K562 (cell line): ENCODE results near the gene ZNF467. TPM values are rescaled to one million over a fixed set of nuclear protein-coding genes. Genes with fewer than 3 reads are reported as not detected.

Experiments used
- ATAC-seq: fragments of 200-7000 bp; cut with Tn5 transposase; 3 replicates; pipeline ENCODE4 v1.9.1; 2020; ENCODE audit warnings: moderate library complexity
- BruUV-seq: library from RNA; stranded (reverse); fragments of 400-500 nt; replicated peaks from 2 replicates; lab custom pipeline; 2021; lab: Mats Ljungman, UMichigan
- CTCF ChIA-PET: fragments of 300-600 bp; formaldehyde crosslinking; extraction: SDS; loops from one replicate; lab custom pipeline; 2021; ENCODE audit warnings: low intra/inter-chr PET ratio; lab: Yijun Ruan, JAX
- POLR2A ChIA-PET: fragments of 300-600, 350-650 bp; sonication (Branson Sonifier 250); formaldehyde crosslinking; extraction: SDS; loops from one replicate; lab custom pipeline; 2021; ENCODE audit warnings: antibody characterized with exemption, inconsistent platforms; lab: Yijun Ruan, JAX
- DNase-seq, 4 experiments: peaks; one replicate each; pipeline versions ENCODE4 v3.0.0 to v3.0.0-alpha.2; 2011 to 2018; ENCODE audit warnings: low spot score in 3 of 4, mixed read lengths in 3 of 4; ENCODE audit errors: extremely low read depth in 1 of 4
- FAIRE-seq: peaks from 2 replicates; lab custom pipeline; 2011; peaks lifted over from hg19 to GRCh38; lab: Jason Lieb, UNC
- H2AFZ ChIP-seq: 2 replicates; pipeline ENCODE4 v1.6.0; 2011; ENCODE audit warnings: low read depth, low read length, control low read depth, inconsistent platforms
- H3K27ac ChIP-seq: fragments of 200-600 bp; 3 replicates; pipeline ENCODE4 v1.8.0; 2011; ENCODE audit warnings: low read depth, mild to moderate bottlenecking, control low read depth, inconsistent platforms, low read length, moderate library complexity, mixed read lengths; ENCODE audit errors: extremely low read depth
- H3K27me3 ChIP-seq, 2 experiments: fragments of 300-600 bp in 1 of 2; 2 replicates in 1 of 2; 3 replicates in 1 of 2; pipeline versions ENCODE4 v1.6.0 to v1.8.0; 2011; ENCODE audit warnings: inconsistent platforms in 2 of 2, low read length in 2 of 2, mild to moderate bottlenecking in 1 of 2, mixed read lengths in 1 of 2, moderate library complexity in 1 of 2; ENCODE audit not compliant: control insufficient read depth in 2 of 2, insufficient read depth in 2 of 2
- H3K36me3 ChIP-seq: fragments of 300-600 bp; 3 replicates; pipeline ENCODE4 v1.8.0; 2011; ENCODE audit warnings: mild to moderate bottlenecking, low read length, inconsistent platforms; ENCODE audit not compliant: control insufficient read depth, insufficient read depth
- H3K4me1 ChIP-seq, 2 experiments: fragments of 200-600 bp in 1 of 2; replicated peaks in 1 of 2; 2 replicates in 1 of 2; 3 replicates in 1 of 2; pipeline versions ENCODE4 v1.5.1 to v1.8.0; 2011; ENCODE audit warnings: inconsistent platforms in 2 of 2, low read length in 2 of 2, mild to moderate bottlenecking in 1 of 2, mixed read lengths in 1 of 2, moderate library complexity in 1 of 2; ENCODE audit not compliant: control insufficient read depth in 2 of 2, insufficient read depth in 2 of 2
- H3K4me2 ChIP-seq: 2 replicates; pipeline ENCODE4 v1.6.1; 2011; ENCODE audit warnings: low read length, control low read depth, inconsistent platforms, mixed read lengths; ENCODE audit not compliant: insufficient read depth
- H3K4me3 ChIP-seq: fragments of 200-600 bp; sonication (generic), shearing (Covaris generic); 2 replicates; pipeline ENCODE4 v1.5.1; 2016; ENCODE audit warnings: control low read depth, inconsistent platforms
- H3K79me2 ChIP-seq: fragments of 200-600 bp; 3 replicates; pipeline ENCODE4 v1.8.0; 2011; ENCODE audit warnings: low read length, inconsistent platforms; ENCODE audit not compliant: control insufficient read depth, insufficient read depth
- H3K9ac ChIP-seq, 2 experiments: 2 replicates each; pipeline versions ENCODE4 v1.6.0 to v1.6.1; 2011; ENCODE audit warnings: low read depth in 2 of 2, low read length in 2 of 2, control low read depth in 1 of 2, inconsistent platforms in 1 of 2, mild to moderate bottlenecking in 1 of 2, mixed read lengths in 1 of 2; ENCODE audit not compliant: insufficient read depth in 1 of 2
- H3K9me1 ChIP-seq: one replicate; pipeline ENCODE4 v1.6.0; 2011; ENCODE audit warnings: inconsistent platforms, mild to moderate bottlenecking, low read length, moderate library complexity; ENCODE audit not compliant: control insufficient read depth, insufficient read depth
- H3K9me3 ChIP-seq: replicated peaks from 2 replicates; pipeline ENCODE4 v1.5.1; 2011; ENCODE audit warnings: low read depth, low read length, inconsistent platforms; ENCODE audit not compliant: control insufficient read depth, insufficient read depth
- H4K20me1 ChIP-seq: replicated peaks from 2 replicates; pipeline ENCODE4 v1.6.1; 2011; ENCODE audit warnings: low read length, inconsistent platforms, mixed read lengths; ENCODE audit not compliant: control insufficient read depth, insufficient read depth
- BRCA1 ChIP-seq, 2 experiments: fragments of 450-650 bp in 1 of 2; sonication (generic) in 1 of 2; formaldehyde crosslinking in 1 of 2; IDR thresholded peaks; 2 replicates each; pipeline versions ENCODE4 v1.5.0 to v1.6.1; 2017 to 2020; ENCODE audit warnings: mild to moderate bottlenecking in 1 of 2, missing genetic modification reagents in 1 of 2
- CBFB ChIP-seq: sonication (generic); formaldehyde crosslinking; IDR thresholded peaks from 2 replicates; pipeline ENCODE4 v1.4.0; 2020; ENCODE audit warnings: mild to moderate bottlenecking, missing genetic modification reagents
- NONO ChIP-seq, 2 experiments: fragments of 200-400 bp in 1 of 2; fragments of 450-650 bp in 1 of 2; formaldehyde crosslinking in 1 of 2; IDR thresholded peaks; 2 replicates each; pipeline ENCODE4 v1.6.1; 2017; ENCODE audit warnings: low read depth in 2 of 2, mild to moderate bottlenecking in 2 of 2, moderate library complexity in 2 of 2, low read length in 1 of 2
- SP2 ChIP-seq: IDR thresholded peaks from 2 replicates; pipeline ENCODE4 v1.6.1; 2011; ENCODE audit warnings: mild to moderate bottlenecking, low read depth, low read length, moderate library complexity; ENCODE audit not compliant: poor library complexity, severe bottlenecking; ENCODE audit errors: extremely low read depth
- WGBS: fragments of 100-300 bp; shearing (Covaris generic); methylation state at CpG from one replicate; pipeline ENCODE4 v1.1.6; 2016; ENCODE audit warnings: low coverage, mixed read lengths; ENCODE audit not compliant: insufficient coverage; ENCODE audit errors: missing lambda C conversion rate; 5-methylcytosine and 5-hydroxymethylcytosine counted together
- in situ Hi-C: fragments of 300-500 bp; cut with MboI; formaldehyde crosslinking; loops from 4 replicates; pipeline ENCODE4 v1.15.0; 2018; ENCODE audit warnings: inconsistent platforms, mixed read lengths
- intact Hi-C: fragments of 100-400 bp; cut with micrococcal nuclease; formaldehyde crosslinking; loops from 2 replicates; pipeline ENCODE4 v1.14.2; 2022
- polyA plus RNA-seq, 8 experiments: library from polyadenylated mRNA; depleted of rRNA in 4 of 8; stranded (reverse) in 5 of 8; unstranded in 3 of 8; fragments of >200 nt; fragmentation: Nextera tagmentation in 2 of 8; fragmentation: Illumina TruSeq in 1 of 8; extraction: Ambion mirVana in 2 of 8; extraction: Trizol in 1 of 8; gene quantifications; 2 replicates each; pipeline versions ENCODE4 v1.2.1 to v1.2.3, GENCODE V29; 2011 to 2014; ENCODE audit warnings: inconsistent platforms in 1 of 8, missing spikeins in 1 of 8
- total RNA-seq, 7 experiments: library from RNA; depleted of rRNA in 6 of 7; stranded (reverse); fragments of >200 nt in 6 of 7; fragmentation: Illumina TruSeq in 2 of 7; extraction: Trizol in 2 of 7; gene quantifications; 2 replicates each; pipeline versions ENCODE4 v1.2.1 to v1.2.3, GENCODE V29; 2011 to 2021; ENCODE audit warnings: low replicate concordance in 1 of 7
- TF ChIP-seq, protein P1 (sequence below): sonication (generic); formaldehyde crosslinking; IDR thresholded peaks from 2 replicates; pipeline ENCODE4 v1.8.1; 2023; ENCODE audit warnings: missing genetic modification reagents, mild to moderate bottlenecking, borderline replicate concordance

The ZNF467 gene
- total and polyA plus RNA-seq, 9 of the 15 experiments (the other 6 are each of a cell fraction or from before 2014, with no cell fraction given) = 0.32 to 14.2 (median 1.7) TPM

DNA sequence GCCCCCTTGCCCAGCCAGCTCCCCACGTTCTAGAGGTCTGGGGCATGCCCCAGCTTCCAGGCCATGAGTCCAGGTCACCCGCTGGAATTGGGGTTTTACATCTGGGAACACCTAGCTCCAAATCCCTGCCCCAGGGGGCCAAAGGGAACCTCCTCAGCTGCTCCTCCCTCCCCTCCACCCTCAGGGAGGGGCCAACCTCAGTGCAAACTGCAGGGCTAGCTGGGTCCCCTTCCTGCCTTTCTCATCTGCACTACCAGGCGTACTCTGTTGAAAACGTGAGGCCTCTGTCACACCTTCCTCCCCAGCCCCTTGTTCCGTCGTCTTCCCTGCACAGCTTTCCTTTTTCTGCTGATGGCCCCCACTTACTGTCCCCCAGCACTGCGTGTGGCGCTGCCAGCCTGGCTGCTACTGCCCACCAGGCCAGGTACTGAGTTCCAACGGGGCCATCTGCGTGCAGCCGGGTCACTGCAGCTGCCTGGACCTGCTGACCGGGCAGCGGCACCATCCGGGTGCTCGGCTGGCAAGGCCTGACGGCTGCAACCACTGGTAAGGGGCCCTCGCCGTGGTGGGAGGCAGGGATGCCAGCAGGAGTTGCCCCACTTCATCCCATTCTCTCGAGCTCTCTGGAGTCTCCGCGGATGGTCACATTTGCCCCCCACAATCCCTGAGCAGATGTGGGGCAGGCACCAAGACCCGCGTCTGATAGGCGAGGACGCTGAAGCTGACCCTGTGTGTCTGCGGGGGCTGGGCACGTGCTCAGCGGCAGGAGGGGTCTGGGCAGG, 40.1 kb upstream of the ZNF467 start:
- Histone ChIP-seq H3K4me1 (peaks cover 3 to 65% of the 10 kb centered on the region in 2 experiments; a peak in 3 of 5 replicates), H3K27ac (no peak overlapping the region), H3K4me2 (no peak overlapping the region), H3K36me3 (no peaks in the 10 kb centered on the region), H3K9ac (peak overlapping the region in 1 of 2 experiments; percentile 85; a peak in 2 of 4 replicates), H3K4me3 (no peak overlapping the region), H3K79me2 (no peaks in the 10 kb centered on the region), H3K9me3 (no peaks in the 10 kb centered on the region), H2AFZ (0 out of 2 replicates have a peak overlapping the region, but pooled peaks have one; percentile 4), H4K20me1 (peaks cover 24% of the 10 kb centered on the region), H3K27me3 (peaks cover 10 to 81% of the 10 kb centered on the region in 2 experiments; a peak in 3 of 5 replicates), H3K9me1 (peaks cover 4% of the 10 kb centered on the region)
- ATAC-seq = peak; percentile 54
- intact Hi-C loops (no loop called here), in situ Hi-C loops (no loop called here)
- 25% methylated on average over 28 of the region's 28 CpGs for WGBS
- peak; percentile 67 for FAIRE-seq
- BruUV-seq = no TSS peak
- DNase-seq = peak in 3 of 4 experiments; percentile 37 to 57 (median 55)
- POLR2A ChIA-PET = interaction anchor here (0.7 to 1.1 kb wide), 4 partner anchors 9 to 32 kb away, joined by 3 to 5 read pairs (median 4); no protein-coding TSS in a partner anchor
- CTCF ChIA-PET = interaction anchor here (0.7 kb wide), 1 partner anchor 160 kb away, joined by 3 read pairs; no protein-coding TSS in a partner anchor
- TF ChIP-seq, protein P1, sequence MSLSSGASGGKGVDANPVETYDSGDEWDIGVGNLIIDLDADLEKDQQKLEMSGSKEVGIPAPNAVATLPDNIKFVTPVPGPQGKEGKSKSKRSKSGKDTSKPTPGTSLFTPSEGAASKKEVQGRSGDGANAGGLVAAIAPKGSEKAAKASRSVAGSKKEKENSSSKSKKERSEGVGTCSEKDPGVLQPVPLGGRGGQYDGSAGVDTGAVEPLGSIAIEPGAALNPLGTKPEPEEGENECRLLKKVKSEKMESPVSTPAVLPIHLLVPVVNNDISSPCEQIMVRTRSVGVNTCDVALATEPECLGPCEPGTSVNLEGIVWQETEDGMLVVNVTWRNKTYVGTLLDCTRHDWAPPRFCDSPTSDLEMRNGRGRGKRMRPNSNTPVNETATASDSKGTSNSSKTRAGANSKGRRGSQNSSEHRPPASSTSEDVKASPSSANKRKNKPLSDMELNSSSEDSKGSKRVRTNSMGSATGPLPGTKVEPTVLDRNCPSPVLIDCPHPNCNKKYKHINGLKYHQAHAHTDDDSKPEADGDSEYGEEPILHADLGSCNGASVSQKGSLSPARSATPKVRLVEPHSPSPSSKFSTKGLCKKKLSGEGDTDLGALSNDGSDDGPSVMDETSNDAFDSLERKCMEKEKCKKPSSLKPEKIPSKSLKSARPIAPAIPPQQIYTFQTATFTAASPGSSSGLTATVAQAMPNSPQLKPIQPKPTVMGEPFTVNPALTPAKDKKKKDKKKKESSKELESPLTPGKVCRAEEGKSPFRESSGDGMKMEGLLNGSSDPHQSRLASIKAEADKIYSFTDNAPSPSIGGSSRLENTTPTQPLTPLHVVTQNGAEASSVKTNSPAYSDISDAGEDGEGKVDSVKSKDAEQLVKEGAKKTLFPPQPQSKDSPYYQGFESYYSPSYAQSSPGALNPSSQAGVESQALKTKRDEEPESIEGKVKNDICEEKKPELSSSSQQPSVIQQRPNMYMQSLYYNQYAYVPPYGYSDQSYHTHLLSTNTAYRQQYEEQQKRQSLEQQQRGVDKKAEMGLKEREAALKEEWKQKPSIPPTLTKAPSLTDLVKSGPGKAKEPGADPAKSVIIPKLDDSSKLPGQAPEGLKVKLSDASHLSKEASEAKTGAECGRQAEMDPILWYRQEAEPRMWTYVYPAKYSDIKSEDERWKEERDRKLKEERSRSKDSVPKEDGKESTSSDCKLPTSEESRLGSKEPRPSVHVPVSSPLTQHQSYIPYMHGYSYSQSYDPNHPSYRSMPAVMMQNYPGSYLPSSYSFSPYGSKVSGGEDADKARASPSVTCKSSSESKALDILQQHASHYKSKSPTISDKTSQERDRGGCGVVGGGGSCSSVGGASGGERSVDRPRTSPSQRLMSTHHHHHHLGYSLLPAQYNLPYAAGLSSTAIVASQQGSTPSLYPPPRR (CRISPR knock-in tag) = no peak
- TF ChIP-seq BRCA1 (IDR thresholded peaks at IDR 0.05) = no peak
- TF ChIP-seq BRCA1 (CRISPR knock-in tag; IDR thresholded peaks at IDR 0.05) = 0 out of 2 replicates have a peak, but pooled peaks have one; percentile 81
- TF ChIP-seq CBFB (CRISPR knock-in tag) = 0 out of 2 replicates have a peak, but pooled peaks have one; percentile 22
- TF ChIP-seq NONO (IDR thresholded peaks at IDR 0.05; ENCODE audit: low read depth in 2 of 2, low read length in 1 of 2) = no peak
- TF ChIP-seq SP2 = peak; percentile 8
